ENCODE measurements around the gene CBS.

Gene CBS

DNA sequence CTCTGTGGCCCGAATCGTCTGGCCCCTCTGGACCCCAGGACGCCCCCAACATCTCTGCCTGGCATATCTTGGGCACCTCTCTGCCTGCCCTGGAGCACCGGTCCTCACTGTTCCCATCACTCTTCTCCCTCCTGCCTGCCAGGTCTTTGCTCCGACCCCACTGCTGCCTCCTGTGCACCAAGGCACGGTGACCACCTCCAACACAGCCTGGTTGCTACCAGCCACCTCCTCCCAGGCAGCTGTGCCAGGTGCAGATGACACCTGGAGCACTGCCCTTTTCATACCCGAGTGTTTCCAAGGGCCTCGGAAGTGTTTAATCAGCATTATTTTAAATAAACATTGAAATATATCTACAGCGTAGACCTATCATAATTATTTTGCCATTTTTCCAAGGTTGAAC, 70.0 kb downstream of the CBS start:
- no peak for DNase-seq
- in situ Hi-C loops (cut with HindIII; ENCODE audit: low pct_ligation_motif_present, low pct_unique_long_range_greater_than_20kb, low sequenced_read_pairs), result no loop called here

DNA sequence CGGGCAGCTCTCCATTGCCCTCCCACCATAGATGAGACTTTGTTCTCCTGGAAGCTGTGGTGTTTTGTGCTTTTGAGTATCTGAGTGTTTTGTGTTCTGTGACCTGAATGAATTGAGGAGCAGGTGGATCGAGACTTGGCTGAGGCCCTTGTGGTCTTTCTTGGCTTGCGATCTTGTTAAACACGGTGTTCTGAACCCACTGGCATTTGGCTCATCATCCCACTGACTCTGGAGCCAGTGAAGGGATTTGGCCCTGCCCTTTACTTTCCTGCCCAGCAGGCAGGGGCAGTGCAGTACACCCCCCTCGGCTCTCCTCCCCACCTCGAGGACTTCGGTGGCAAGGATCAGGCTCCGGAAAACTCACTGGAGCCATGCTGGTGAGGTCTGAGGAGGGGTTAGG, 70.7 kb downstream of the CBS start:
- in situ Hi-C loops (cut with HindIII; ENCODE audit: low pct_ligation_motif_present, low pct_unique_long_range_greater_than_20kb, low sequenced_read_pairs), result no loop called here
- no peak for DNase-seq

All from ACHN (cell line).